Glomerular visceral epithelial cell (primary cell): ENCODE data around the gene DUS1L.

Experiments used
- DNase-seq: peaks from one replicate; pipeline ENCODE4 v3.0.0-alpha.2; 2016; ENCODE audit errors: extremely low spot score

Gene DUS1L

DNA sequence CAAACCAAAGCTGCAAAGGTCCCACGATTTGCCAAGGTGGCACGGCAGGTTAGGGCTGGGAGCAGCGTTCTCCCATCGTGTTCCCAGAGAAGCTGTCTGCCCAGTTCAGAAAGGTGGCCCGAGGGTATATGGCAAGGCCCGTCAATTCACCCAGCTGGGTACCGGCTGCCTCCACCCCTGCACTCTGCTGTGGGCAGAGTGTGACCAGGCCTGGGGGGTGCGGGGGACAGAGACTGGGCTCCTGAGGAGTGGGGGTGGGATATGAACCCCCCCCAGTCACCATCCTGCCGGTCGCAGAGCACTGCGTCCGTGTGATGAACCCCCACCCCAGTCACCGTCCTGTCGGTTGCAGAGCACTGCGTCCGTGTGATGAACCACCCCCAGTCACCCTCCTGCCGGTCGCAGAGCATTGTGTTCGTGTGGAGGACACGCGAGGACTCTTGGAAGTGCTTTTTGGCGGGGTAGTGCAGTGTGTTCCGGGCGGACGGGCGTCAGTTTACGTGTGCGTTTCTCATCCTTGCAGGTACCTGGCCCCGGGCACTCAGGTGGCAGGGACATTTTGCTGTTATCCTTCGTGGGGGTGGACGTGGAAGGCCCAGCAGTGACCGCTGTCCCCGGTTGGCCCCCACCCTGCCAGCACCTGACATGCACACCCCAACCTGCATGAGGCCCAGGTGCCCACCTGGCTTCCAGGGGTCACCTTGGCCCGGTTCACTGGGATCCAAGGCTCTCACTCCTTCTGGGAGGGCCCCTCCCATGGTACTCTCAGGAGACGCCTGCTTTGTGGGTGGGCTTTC lies 35.1 kb upstream of the DUS1L start:
- DNase-seq = no peak

DNA sequence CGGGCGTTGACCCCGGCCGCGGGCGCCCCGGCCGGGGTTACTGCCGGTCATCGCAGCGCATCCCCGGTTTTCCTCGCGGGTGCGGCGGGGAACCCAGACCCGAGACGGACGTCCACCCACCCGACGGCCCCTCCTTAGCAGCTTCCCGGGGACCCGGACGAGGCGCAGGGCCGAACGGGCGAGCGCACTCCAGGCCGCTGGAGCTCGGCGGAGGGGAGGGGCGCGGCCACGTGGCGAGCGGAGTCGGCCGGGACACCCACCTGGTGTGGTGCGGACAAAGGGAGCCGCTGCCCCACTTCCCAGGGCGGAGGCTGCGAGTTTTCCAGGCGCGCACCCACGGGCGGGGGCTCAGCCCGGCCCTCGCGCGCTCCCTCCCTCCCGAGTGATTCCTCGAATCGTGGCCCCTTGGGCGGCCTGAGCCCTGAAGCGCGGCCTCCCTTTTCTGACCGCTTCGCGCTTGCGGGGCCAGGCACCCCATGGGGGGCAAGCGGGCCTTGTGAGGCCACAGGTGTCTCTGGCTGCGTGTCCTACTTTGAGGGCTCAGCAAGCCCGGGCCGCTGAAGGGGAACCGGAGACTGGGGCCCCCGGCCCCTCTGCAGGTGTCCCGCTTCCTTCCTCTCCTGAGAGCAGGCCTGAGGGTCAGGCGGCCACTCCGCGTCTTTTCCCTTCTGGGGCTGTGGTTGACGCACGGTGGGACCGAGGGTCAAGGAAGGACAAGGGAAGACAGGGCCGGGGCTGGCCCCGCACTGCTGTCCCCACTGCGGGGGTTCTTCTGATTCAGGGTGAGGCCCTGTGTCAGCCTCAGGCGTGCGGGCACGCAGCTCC lies 33.5 kb upstream of the DUS1L start:
- DNase-seq = no peak

DNA sequence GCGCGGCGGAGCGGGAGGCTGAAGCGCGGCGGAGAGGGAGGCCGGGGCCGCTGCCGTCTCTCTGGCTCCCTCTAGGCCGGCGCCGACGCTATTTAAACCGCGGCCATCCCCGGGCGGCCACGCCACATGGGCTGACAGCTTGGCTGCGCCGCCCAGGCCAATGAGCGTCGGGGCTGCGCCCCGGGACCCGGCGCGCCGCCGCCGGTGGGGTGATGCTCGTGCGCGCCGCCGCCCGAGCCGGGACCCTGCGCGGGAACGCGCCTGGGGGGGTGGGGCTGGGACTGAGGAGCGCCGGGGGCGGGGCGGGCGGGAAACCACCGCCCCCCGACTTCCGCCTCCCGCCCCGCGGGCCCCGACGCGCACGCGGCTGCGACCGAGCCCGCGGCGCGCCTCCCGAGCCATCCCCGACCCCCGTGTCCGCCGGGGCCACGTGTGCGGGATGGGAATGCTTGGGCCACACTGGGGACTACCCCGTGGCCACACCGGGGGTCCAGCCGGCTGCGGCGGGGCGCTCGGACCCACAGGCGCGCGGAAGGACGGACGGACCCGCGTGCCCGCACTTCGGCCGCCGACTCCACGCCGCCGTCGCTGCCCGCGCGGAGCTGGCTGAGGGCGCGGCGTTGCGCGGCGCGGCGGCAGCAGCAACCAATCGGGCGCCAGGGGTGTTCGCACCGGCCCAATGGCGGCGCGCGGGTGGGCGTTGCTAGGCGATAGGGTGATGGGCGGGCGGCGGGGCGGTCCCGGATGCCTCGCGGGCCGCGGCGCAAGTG lies 32.8 kb upstream of the DUS1L start, which contains the start of gene FASN:
FASN (minus strand) TSS at position 68 of the 770 bp plus-strand sequence. CDS start 1,791 bp downstream, outside the sequence.
- peak; percentile 97 for DNase-seq

DNA sequence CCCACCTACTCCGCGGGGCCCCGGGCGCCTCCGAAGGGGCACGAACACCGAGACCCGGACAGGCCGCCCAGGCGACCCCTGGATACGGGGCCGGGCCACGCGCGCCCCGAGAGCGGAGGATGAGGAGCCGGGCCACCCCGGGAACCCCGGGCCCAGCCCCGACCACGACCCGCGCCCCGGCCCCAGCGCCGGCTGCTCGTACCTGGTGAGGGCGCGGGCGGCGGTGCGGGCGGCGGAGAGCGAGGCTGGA lies 32.2 kb upstream of the DUS1L start:
- DNase-seq = no peak

DNA sequence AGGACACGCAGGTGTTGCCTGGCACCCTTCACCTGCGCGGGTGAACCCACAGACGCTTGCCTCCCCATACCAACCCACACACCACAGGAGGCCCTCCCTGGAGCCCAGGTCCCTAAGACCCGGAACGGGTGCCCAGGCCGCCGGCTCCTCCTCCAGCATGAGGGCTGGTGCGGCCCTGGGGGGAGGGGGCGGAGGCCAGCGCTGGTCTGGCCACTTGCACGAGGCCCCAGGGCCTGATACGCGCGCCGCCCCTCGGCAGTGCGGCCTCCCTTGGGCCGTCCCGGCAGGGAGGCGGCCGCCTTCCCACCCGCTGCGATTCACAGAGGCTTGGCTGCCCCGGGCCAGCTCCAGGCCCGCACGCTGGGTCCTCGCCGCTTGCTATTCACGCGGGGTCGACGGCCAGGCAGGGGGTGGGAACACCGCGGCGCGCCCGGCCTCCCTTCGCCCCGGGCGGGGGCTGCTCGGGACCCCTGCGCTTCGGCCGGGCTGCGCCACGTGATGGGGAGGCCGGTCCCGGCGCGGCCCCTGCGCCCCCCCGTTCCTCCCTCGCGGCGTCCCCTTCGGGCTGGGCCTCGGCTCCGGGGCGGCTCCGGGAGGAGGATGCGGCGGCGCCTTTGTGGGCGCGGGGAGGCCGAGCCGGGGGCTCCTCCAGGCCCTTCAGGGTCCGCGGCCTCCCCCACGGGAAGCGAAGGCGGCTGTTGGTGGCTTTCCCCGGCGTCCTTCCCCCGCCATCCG lies 31.7 kb upstream of the DUS1L start:
- peak; percentile 62 for DNase-seq

DNA sequence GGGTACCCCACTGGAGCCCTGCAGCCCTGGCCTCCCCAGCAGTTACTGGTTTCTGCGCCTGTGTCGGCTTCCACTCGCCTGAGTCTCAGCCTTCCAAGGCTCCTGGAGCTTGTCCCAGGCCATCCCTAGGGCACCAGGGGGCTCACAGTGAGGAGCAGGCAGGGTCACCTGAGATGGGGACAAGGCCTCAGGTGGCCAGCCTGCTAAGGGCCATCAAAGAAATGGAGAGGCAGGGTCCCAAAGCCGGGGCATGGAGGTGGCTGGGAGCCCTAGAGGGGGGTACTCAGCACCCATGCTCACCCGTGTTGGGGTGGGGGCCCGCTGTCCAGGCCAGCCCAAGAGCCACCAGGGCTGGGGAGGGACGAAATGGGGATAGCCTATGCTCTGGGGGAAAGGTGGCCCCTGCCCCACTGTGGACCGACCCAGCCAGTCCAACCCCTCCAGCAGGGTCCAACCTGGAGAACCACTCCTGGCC lies 31.1 kb upstream of the DUS1L start:
- no peak for DNase-seq

DNA sequence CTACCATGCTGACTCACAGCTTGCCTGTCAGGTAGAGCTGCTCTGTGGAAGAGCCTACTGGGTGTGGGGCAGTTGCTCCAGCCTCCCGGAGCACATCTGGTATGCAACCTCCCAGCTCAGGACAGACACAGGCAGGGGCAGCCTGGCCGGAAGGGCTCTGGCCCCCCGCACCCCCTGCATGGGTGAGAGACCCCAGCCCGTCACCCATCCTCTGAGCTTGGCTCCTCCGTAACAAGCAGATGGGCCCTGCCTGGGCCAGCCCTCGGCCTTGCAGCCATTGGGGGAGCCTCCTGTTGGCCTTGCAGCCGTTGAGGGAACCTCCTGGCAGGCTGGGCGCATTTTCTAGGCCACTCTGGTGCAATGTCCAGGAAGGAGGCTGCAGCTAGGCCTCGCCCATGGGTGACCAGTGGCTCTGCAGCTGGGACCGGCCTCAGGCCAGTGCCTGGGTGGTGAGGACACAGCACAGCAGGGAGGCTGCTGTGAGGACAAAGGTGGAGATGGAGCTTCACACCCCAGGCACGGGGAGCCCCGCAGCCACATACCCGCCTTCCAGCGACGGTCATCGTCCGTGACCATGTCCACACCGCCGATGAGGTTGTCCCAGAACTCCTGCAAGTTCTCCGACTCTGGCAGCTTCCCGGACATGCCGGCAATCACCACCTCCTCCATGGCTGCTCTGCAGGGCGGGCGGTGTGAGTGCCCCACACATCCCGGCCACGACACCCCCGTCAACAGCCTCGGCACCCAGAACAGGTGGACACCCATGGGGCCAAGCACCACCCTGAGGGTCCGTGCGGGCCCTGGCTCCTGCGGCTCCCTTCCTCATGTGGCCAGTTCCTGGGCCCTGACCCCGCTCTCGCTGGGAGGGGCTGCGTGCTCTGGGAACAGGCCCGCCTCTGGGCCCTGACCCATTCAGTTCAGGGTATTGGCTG lies 30.4 kb upstream of the DUS1L start:
- DNase-seq = no peak

DNA sequence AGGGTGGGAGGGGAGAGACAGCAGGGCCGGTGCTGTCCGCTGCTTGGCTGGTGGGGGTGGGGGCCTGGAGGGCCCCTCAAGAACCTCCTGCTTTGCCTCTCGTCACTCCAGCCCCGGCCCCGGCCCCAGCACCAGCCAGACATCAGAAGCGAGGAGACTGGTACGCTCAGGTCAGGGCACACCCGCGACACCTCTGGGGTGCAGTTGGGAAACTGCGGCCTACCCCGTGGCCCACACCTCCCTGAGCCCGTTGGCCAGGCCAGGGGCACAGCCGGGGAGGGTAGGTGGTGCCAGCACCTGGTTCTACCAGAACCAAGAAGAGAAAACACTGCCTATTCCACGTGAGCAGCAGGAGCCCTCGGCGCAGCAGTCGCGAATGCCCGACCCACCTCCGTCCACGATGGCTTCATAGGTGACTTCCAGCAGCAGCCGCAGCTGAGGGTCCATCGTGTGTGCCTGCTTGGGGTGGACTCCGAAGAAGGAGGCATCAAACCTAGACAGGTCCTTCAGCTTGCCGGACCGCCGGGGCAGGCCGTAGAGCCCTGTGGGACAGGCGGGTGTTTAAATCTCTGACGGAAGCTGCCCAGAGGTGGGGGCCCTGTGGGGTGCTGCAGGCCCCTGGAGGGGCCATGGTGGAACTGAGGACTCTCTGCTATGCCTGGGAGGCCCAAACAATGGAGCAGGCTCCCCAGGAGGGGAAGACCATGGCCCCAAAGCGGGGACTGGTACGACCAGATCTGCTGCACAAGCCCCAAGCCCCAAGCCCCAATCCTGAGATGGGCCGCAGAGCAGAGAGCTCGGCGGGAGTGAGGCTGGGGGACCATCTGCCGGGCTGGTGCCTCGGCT lies 29.6 kb upstream of the DUS1L start:
- no peak for DNase-seq

DNA sequence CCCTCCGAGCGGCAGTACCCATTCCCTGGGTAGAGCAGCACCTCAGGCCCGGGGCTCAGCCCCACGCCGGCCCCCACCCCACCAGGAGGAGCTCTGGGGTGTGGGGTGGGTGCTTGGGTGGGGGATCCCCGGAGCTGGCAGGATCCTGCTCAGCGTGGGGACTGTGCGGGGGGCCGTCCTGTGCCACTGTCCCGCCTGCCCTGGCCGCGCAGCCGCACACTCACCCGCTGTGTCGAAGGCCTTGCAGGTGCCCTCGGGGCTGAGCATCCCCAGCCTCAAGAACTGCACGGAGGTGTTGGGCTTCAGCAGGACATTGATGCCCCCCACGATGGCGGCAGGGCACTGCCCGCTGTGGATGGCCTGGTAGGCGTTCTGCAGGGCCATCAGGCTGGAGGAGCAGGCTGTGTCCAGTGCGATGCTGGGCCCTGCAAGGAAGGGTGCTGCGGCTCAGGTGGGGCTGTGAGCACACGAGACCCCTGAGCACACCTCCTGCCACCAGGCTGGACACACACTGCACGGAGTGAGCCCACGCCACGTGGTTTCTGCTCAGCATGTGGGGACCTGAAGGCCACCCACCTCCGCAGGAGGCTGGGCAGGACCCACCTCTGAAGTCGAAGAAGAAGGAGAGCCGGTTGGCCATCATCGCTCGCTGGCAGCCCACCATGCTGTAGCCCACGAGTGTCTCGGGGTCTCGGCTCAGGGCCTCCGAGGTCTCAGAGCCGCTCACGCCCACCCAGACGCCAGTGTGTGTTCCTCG lies 27.6 kb upstream of the DUS1L start:
- no peak for DNase-seq

DNA sequence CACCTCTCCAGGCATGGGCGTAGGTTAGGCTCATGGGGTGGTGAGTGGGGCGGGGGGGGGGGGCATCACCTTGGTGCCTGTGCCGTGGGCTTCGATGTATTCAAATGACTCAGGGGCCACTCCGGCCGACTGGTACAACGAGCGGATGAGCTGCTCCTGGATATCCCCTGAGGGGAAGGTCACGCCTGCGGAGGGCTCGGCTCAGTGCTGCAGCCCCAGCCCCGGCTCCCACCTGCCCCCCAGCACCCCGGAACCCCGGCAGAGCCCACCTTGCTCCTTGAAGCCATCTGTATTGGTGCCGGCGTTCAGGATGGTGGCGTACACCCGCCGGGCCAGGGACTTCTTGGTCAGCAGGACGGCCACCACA lies 27.0 kb upstream of the DUS1L start:
- no peak for DNase-seq

DNA sequence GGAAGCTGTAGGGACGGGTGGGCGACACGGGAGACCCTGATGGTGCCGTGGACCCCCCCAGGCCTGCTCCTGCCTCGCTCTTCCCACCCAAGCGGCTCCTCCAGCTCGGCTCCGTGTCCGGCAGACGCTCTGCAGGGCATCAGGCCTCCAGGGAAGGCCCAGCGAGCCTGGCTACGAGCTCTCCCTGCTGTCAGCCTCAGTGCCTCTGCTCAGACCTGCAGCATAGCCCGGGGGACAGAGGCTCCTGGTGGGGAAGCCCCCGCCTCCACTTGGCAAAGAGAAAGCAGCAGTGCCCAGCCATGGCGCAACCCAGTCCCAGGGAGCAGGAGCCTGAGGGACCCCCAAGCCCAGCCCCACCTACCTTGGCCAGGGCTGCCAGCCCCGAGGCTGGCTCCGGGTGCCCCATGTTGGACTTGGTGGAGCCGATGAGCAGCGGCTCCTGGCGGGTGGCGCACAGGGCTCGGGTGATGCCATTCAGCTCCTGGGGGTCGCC lies 26.5 kb upstream of the DUS1L start:
- DNase-seq = no peak

DNA sequence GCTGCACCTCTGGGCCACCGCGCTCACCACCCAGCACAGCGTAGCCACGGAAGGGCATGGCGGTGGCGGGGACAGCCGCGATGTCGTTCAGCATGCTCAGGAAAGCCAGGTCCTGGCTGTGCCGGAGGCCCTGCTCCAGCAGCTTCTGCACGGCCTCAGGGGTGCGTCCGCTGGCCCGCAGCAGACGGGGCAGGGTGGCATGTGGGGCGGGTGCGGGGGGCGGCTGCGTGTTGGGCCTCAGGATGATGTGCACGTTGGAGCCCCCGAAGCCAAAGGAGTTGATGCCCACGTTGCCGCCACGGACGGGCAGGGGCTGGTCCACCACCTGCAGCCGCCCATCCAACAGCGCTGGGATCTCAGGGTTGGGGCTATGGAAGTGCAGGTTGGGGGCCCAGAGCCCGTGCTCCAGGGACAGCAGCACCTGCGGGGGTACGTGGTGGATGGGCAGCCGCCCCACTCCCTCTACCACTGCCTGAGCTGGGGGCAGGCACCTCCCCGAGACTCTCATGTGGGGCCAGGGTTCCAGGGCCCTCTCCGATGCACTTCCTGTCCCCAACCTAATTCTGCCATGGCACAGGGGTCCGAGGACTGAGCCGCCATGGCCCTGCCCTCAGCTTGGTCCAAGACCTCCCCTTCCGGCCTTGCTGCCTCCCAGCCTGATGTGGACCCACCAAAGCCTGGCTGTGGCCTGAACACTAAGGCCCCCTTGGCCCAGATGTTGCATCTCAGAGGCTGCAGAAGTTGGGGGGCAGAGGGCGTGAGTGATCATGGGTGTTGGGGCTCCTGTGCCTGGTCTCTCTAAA lies 25.9 kb upstream of the DUS1L start:
- no peak for DNase-seq

DNA sequence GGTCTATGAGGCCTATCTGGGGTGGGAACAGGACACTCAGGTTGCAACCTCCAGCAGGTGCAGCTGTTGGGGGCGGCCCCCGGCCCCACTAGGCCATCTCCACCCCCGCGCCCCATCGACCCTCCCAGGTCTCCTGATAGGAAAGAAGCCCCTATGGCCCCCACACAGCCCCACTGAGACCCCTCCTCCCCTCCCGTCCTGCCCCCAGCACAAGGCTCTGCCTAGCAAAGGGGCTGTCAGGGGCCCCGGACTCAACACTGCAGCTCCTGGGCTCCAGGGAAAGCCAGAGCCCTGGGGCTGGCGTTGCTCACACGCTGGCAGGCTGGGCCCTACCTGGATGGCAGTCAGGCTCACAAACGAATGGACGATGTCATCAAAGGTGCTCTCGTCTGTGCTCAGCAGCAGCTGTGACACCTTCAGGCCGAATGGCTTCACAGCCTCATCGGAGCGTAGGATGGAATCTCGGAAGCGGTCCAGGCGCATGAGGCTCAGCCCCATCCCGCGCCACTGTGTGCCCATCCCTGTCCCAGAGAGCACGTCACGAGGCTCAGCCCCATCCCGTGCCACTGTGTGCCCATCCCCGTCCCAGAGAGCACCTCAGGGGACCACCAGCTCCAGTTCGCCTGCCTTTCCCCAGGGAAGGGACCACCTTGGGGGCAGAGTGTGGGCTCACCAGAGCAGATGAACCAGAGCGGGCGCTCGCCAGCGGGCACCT lies 25.1 kb upstream of the DUS1L start:
- DNase-seq = no peak

DNA sequence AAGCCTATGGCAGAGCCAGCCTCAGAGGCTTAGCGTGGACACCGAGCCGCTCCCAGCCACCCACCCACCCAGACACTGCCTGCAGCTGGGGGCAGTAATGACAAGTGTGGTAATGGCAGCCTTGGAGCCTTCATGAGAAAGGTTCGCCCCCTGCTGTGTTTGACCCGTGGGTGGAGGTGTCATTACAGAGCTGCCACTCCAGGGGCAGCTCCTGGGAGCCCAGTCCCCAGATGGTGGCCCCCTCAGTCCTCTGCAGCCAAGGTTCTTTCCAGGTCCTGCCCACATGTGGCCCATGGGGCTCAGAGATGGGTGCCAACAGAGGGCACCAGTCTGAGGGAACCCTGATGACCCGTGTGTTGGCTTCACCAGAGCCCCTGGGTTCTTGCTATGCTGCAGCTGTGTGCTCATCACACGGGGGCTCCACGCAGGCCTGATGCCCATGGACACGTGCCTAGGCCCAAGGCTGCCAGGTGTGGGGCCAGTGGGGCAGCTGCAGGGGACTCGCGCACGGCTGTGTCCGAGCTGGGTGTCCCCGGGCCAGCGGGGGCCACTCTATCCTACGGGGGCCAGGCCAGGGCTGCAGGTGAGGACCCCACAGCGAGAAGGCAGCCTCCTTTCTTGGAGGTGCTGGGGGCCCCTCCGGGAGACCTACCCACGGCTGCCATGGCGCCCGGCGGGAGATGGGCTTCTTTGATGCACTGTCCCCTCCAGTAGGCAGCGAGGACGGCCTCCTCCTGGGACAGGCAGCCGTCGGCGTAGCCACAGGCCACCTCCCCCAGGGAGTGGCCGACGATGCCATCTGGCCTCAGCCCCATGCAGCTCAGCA lies 24.3 kb upstream of the DUS1L start:
- DNase-seq = no peak

DNA sequence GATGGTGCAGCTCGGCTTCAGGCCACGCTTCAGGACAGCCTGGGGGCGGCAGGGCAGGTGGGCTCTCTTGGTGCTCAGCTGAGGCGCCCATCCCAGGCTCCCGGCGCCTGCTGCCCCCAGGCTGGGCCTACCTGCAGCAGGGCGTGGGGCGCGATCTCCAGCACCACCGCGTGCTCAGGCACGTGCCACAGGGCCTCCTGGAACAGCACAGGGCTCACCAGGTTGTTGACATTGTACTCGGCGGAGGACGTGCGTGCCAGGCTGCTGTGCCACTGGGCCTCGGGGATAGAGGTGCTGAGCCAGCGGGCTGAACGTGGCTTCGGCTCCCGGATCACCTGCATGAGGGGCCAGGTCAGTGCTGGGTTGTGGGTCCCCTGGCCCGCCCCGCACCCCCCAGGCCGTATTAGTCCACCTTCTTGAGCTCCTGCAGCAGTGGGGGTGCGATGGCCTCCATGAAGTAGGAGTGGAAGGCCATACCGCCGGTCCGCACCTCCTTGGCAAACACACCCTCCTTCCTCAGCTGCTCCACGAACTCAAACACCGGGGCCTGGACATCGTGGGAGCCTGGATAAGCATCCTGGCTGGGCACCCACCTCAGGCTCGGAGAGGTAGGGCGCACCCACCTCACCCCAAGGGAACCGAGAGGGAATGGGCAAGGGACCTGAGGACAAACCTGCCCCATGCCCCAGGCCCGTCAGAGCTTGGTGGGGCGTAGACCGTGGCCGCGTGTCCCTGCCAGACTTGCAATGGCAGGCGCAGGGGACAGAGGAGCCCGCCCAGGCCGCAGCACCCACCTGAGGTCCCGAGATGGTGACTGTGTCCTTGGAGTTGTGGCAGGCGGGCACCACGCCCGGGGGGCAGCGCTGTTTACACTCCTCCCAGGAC lies 23.5 kb upstream of the DUS1L start:
- DNase-seq = no peak
